Karpas-422 (cell line): ENCODE results near the gene DNAJC5. TPM values are rescaled to one million over a fixed set of nuclear protein-coding genes. Genes with fewer than 3 reads are reported as not detected.
"Not testable (repeated sequence)": the region's sequence is repeated elsewhere in the genome, so short reads cannot be mapped to it uniquely, and the experiment has no call there.

ENCODE experiments used
- DNase-seq: peaks from one replicate; pipeline ENCODE4 v3.0.0-alpha.2; 2015
- H2AFZ ChIP-seq: fragments of 200-600 bp; sonication (generic); 2 replicates; pipeline ENCODE4 v1.6.1; 2014; ENCODE audit warnings: antibody characterized with exemption, low read length, mixed read lengths
- H3K27ac ChIP-seq: fragments of 200-600 bp; sonication (generic); 2 replicates; pipeline ENCODE4 v1.5.1; 2014; ENCODE audit warnings: mild to moderate bottlenecking, low read length, moderate library complexity
- H3K27me3 ChIP-seq: fragments of 200-600 bp; sonication (generic); 2 replicates; pipeline ENCODE4 v1.6.1; 2014; ENCODE audit warnings: low read length, mixed read lengths
- H3K36me3 ChIP-seq: fragments of 200-600 bp; sonication (generic); 2 replicates; pipeline ENCODE4 v1.6.1; 2014; ENCODE audit warnings: low read length, mixed read lengths; ENCODE audit not compliant: insufficient read depth
- H3K4me1 ChIP-seq: fragments of 200-600 bp; sonication (generic); 2 replicates; pipeline ENCODE4 v1.6.1; 2014; ENCODE audit warnings: mild to moderate bottlenecking, low read length, mixed read lengths
- H3K4me2 ChIP-seq: fragments of 200-600 bp; sonication (generic); 2 replicates; pipeline ENCODE4 v1.6.1; 2014; ENCODE audit warnings: low read length, low read depth, mild to moderate bottlenecking; ENCODE audit not compliant: poor library complexity, severe bottlenecking
- H3K4me3 ChIP-seq: fragments of 200-600 bp; sonication (generic); 2 replicates; pipeline ENCODE4 v1.5.1; 2014; ENCODE audit warnings: mild to moderate bottlenecking, antibody characterized with exemption, low read length, mixed read lengths
- H3K79me2 ChIP-seq: fragments of 200-600 bp; sonication (generic); 2 replicates; pipeline ENCODE4 v1.6.1; 2014; ENCODE audit warnings: mild to moderate bottlenecking, low read length, mixed read lengths
- H3K9ac ChIP-seq: fragments of 200-600 bp; sonication (generic); 2 replicates; pipeline ENCODE4 v1.6.0; 2014; ENCODE audit warnings: low read length
- H3K9me2 ChIP-seq: fragments of 200-600 bp; sonication (generic), shearing (Covaris generic); replicated peaks from 2 replicates; pipeline ENCODE4 v1.6.0; 2014; ENCODE audit warnings: mild to moderate bottlenecking, low read length, moderate library complexity; ENCODE audit not compliant: insufficient read depth
- H3K9me3 ChIP-seq: fragments of 300-700, 200-600 bp; sonication (generic); 2 replicates; pipeline ENCODE4 v1.6.1; 2014; ENCODE audit warnings: low read length, mixed read lengths
- H4K20me1 ChIP-seq: fragments of 200-600 bp; sonication (generic); 2 replicates; pipeline ENCODE4 v1.6.1; 2014; ENCODE audit warnings: mild to moderate bottlenecking, antibody characterized with exemption, low read length, low read depth; ENCODE audit not compliant: insufficient read depth
- total RNA-seq: library from RNA; depleted of rRNA; stranded (reverse); fragments of >200 nt; shearing (Covaris generic); gene quantifications from 2 replicates; pipeline ENCODE4 v1.2.3, GENCODE V29; 2014; ENCODE audit warnings: low replicate concordance

Gene DNAJC5
- total RNA-seq, 1 experiment from 2014 or later = 22.9 TPM

DNA sequence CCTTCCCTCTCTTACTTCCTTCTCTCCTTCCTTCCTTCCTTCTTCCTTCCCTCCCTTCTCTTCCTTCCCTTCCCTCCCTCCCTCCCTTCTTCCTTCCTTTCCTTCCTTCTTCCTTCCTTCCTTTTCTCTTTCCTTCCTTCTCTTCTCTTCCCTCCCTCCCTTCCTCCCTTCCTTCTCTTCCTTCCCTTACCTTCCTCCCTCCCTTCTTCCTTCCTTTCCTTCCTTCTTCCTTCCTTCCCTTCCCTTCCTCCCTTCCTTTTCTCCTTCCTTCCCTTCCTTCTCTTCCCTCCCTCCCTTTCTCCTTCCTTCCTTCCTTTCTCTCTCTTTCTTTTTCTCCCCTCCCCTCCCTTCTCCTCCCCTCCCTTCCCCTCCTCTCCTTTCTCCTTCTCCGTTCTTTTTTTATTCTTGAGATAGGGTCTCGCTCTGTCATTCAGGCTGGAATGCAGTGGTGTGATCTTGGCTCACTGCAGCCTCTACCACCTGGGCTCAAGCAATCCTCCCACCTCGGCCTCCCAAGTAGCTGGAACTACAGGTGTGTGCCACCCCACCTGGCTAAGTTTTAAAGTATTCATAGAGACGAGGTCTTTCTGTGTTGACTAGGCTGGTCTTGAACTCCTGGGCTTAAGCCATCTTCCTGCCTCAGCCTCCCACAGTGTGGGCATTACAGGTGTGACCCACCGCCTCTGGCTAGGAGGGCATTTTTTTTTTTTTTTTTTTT is 75.9 kb downstream of the DNAJC5 start:
- Histone ChIP-seq H2AFZ (no peak overlapping the region), H3K9me3 (no peaks in the 10 kb centered on the region), H3K9ac (no peak overlapping the region), H3K4me1 (peaks cover 13% of the 10 kb centered on the region), H3K27ac (no peak overlapping the region), H3K79me2 (peaks cover 15% of the 10 kb centered on the region), H3K4me3 (no peak overlapping the region), H3K27me3 (no peaks in the 10 kb centered on the region), H4K20me1 (no peaks in the 10 kb centered on the region), H3K9me2 (no peaks in the 10 kb centered on the region), H3K36me3 (no peaks in the 10 kb centered on the region), H3K4me2 (no peak overlapping the region)
- DNase-seq = no peak

DNA sequence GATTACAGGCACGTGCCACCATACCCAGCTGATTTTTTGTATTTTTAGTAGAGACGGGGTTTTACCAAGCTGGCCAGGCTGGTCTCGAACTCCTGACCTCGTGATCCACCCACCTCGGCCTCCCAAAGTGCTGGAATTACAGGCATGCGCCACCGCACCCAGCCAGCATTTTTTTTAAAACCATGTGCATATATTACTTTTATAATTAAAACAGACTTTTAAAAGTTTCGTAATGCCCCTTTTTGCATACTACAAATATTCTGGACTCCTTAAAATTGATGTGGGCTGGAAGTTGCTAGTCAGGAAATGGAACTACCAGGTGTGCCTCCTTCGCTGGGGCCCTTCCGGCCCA is 77.0 kb downstream of the DNAJC5 start:
- H2AFZ ChIP-seq, H3K4me3 ChIP-seq, H3K9me3 ChIP-seq, H3K9ac ChIP-seq, H3K36me3 ChIP-seq, H3K9me2 ChIP-seq, DNase-seq, H3K27ac ChIP-seq, H3K27me3 ChIP-seq, H3K4me2 ChIP-seq, H4K20me1 ChIP-seq: not testable (repeated sequence)
- H3K4me1 ChIP-seq = peaks cover 13% of the 10 kb centered on the region
- peaks cover 15% of the 10 kb centered on the region for H3K79me2 ChIP-seq

DNA sequence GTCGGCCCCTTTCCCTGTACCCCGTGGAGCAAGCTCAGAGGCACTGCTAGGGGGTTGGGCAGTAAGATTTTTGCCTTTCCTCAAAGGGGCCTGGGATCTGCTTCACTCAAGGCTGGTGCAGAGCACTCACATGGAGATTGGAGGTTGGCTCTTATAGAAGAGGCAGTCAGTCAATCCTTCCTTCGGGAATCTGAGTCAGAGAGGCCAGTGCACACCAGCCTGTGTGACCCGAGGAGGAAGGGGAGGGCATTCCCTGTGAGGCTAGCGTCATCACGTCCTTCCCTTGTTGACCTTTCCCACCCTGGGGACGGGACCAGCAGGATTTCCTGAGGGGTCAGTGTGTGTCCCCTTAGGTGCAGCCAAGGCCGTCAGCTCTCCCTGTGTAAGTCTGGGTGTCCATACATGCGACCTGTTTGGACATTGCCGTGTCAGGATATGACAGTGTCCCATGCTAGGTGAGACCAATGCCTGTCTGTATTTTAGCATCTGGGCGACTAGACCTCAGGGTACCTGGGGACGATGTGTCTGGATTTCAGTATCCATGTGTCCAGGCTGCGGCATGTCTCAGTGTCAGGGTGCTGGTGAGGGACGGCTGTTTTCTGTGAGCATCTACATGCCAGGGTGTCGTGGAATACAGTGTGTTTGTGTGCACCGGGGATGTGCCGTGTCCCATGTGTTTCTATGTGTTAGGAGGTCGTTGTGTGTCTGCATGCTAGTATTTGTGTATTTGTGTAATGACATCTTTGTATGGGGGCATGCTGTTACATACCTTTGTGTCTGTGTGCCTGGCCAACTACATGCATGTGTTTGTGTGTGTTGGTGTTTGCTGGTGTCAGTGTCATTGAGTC is 77.6 kb downstream of the DNAJC5 start:
- H3K9me2 ChIP-seq = no peaks in the 10 kb centered on the region
- no peaks in the 10 kb centered on the region for H4K20me1 ChIP-seq
- peaks cover 15% of the 10 kb centered on the region for H3K79me2 ChIP-seq
- DNase-seq = no peak
- no peaks in the 10 kb centered on the region for H3K36me3 ChIP-seq
- peaks cover 13% of the 10 kb centered on the region for H3K4me1 ChIP-seq
- H2AFZ ChIP-seq = no peak overlapping the region
- H3K4me2 ChIP-seq = no peak overlapping the region
- H3K27ac ChIP-seq = no peak overlapping the region
- H3K4me3 ChIP-seq = no peak overlapping the region
- no peak overlapping the region for H3K9ac ChIP-seq
- no peaks in the 10 kb centered on the region for H3K9me3 ChIP-seq
- H3K27me3 ChIP-seq = no peaks in the 10 kb centered on the region

DNA sequence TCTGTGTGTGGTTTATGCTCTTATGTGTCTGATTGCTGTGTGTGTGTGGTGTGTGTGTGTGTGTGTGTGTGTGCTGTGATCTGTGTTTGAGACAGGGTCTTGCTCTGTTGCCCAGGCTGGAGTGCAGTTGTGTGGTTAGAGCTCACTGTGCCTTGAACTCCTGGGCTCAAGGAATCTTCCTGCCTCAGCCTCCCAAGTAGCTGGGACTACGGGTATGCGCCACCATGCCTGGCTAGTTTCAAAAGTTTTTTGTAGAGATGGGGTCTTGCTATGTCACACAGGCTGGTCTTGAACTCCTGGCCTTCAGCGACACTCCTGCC is 78.2 kb downstream of the DNAJC5 start:
- Histone ChIP-seq H3K9me2 (no peaks in the 10 kb centered on the region), H3K79me2 (peaks cover 10% of the 10 kb centered on the region), H3K4me3 (no peak overlapping the region), H3K4me1 (peaks cover 16% of the 10 kb centered on the region), H3K4me2 (no peak overlapping the region), H2AFZ (no peak overlapping the region), H3K27me3 (no peaks in the 10 kb centered on the region), H3K36me3 (no peaks in the 10 kb centered on the region), H4K20me1 (no peaks in the 10 kb centered on the region), H3K27ac (no peak overlapping the region), H3K9ac (no peak overlapping the region), H3K9me3 (no peaks in the 10 kb centered on the region)
- DNase-seq = no peak

DNA sequence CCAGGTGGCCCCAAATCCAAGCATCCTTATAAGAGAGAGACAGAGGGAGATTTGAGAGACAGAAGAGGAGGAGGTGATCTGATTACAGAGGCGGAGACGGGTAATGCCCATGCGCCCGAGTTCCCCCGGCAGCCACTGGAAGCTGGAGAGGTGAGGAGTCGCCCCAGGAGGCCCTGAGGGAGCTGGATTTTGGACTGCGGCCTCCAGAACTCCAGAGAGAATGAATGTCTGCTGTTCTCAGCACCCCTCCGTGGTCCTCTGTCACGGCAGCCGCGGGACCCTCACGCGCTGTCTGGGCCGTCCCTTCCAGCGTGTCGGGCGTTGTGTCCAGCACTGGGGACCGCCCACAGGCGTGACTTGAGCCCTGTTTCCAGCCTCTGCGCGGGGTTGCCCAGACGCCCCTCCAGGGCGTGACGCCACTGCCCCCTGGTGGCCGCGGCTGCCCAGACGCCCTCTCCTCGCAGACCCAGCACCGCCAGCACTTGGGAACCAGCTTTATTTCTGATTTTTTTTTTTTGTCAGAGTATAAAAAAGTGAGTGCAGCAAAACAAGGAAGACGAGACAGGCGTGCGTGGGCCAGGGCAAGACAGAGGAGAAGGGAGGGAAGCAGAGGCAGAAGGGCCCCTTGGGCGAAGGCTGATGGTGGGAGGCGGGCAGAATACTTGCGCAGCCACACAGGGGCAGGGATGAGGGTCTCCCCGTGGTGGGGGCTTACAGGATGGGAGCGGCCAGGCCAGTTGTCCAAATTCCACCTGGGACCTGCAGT is 78.9 kb downstream of the DNAJC5 start:
- Histone ChIP-seq H3K9me2 (no peaks in the 10 kb centered on the region), H2AFZ (no peak overlapping the region), H3K4me2 (peak overlapping the region; percentile 37), H3K9me3 (no peaks in the 10 kb centered on the region), H3K27me3 (no peaks in the 10 kb centered on the region), H3K9ac (no peak overlapping the region), H3K79me2 (peaks cover 4% of the 10 kb centered on the region), H3K4me1 (peaks cover 17% of the 10 kb centered on the region), H4K20me1 (no peaks in the 10 kb centered on the region), H3K4me3 (no peak overlapping the region), H3K27ac (no peak overlapping the region), H3K36me3 (no peaks in the 10 kb centered on the region)
- DNase-seq = peak; percentile 92

DNA sequence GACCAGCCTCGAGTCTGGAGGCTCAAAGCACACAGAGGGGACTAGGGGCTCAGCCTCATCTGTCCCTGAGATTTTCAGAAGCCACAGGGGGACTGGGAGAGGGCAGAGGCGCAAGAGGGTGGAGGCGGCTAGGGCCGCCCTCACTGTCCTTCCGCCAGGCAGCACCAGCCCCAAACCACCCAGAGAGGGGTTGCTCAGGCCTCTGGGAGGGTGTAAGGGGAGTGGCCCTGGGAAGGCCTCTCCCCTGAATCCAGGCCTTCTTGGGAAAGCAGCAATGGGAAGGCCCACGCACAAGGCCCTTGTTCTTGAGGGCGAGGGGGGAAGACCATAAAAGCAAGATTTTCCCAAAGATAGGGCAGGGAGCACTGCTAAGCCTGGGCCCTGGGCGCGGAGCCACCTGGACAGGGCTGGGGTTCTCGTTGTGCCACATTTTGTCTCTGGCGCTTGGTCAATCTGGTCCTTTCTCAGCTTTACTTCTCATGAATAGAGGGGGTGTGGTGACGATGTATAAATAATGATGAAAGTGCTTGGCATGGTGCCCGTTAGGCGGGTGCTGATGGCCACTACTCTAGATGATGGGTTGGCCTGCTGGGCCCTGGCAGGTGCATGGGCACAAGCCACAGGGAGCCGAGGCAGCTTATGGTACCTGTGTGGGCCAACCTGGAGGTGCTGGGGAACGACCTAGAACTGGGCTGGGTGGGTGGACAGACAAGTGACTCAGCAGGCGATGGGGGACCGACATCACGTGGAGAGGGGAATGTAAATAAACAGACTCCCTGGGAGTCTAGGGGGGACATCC is 79.7 kb downstream of the DNAJC5 start:
- no peaks in the 10 kb centered on the region for H3K27me3 ChIP-seq
- H3K36me3 ChIP-seq = no peaks in the 10 kb centered on the region
- H3K9me2 ChIP-seq = no peaks in the 10 kb centered on the region
- peaks cover 20% of the 10 kb centered on the region for H3K4me1 ChIP-seq
- no peaks in the 10 kb centered on the region for H4K20me1 ChIP-seq
- DNase-seq = no peak
- no peak overlapping the region for H2AFZ ChIP-seq
- H3K79me2 ChIP-seq = no peaks in the 10 kb centered on the region
- no peak overlapping the region for H3K9ac ChIP-seq
- no peak overlapping the region for H3K4me3 ChIP-seq
- H3K9me3 ChIP-seq = no peaks in the 10 kb centered on the region
- H3K27ac ChIP-seq = no peak overlapping the region
- H3K4me2 ChIP-seq = no peak overlapping the region

DNA sequence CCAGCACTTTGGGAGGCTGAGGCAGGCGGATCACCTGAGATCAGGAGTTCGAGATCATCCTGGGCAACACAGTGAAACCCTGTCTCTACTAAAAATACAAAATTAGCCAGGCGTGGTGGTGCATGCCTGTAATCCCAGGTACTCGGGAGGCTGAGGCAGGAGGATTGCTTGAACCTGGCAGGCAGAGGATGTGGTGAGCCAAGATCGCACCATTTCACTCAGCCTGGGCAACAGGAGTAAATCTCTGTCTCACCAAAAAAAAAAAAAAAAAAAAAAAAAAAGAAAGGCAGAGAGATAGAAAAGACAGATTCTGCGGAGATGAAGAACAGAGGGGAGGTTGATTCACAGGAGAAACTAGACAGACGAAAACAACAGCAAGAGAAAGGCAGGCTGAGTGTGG is 81.6 kb downstream of the DNAJC5 start:
- not testable (repeated sequence) for DNase-seq, H3K4me3 ChIP-seq, H3K36me3 ChIP-seq, H3K79me2 ChIP-seq, H3K27me3 ChIP-seq, H3K9ac ChIP-seq, H3K27ac ChIP-seq, H4K20me1 ChIP-seq, H3K4me2 ChIP-seq, H3K9me3 ChIP-seq, H3K9me2 ChIP-seq, H2AFZ ChIP-seq
- peaks cover 28% of the 10 kb centered on the region for H3K4me1 ChIP-seq
